ENCODE results near the gene MEI4. TPM values are rescaled to one million over a fixed set of nuclear protein-coding genes. Genes with fewer than 3 reads are reported as not detected.
"Not testable (repeated sequence)": the region's sequence is repeated elsewhere in the genome, so short reads cannot be mapped to it uniquely, and the experiment has no call there.

Gene MEI4
- total RNA-seq, 2 experiments from 2014 or later: not detected

- Mint-ChIP-seq H3K36me3 (no peaks in the 10 kb centered on the region), H3K4me3 (no peak overlapping the region), H3K4me1 (ENCODE audit: low read depth) (no peaks in the 10 kb centered on the region), H3K27ac (no peak overlapping the region), H3K9me3 (peaks cover 8% of the 10 kb centered on the region), H3K27me3 (no peaks in the 10 kb centered on the region)
- POLR2A ChIA-PET: no interaction called here
- CTCF ChIA-PET: no interaction called here
- intact Hi-C loops (cut with micrococcal nuclease): no loop called here
- no peak for DNase-seq
Measured at GRCh38 chr6:77778527-77778926, 125.7 kb downstream of the MEI4 start.

- POLR2A ChIA-PET: no interaction called here
Measured at GRCh38 chr6:77786935-77787629, 134.2 kb downstream of the MEI4 start.

GRCh38 chr6:77796824-77797809, 144.3 kb downstream of the MEI4 start:
- ChIA-PET POLR2A (no interaction called here), CTCF (no interaction called here)
- Mint-ChIP-seq H3K27me3 (no peaks in the 10 kb centered on the region), H3K36me3 (no peaks in the 10 kb centered on the region), H3K4me1 (ENCODE audit: low read depth) (no peaks in the 10 kb centered on the region), H3K9me3 (peaks cover 22% of the 10 kb centered on the region), H3K27ac (no peak overlapping the region), H3K4me3 (no peak overlapping the region)
- DNase-seq: no peak
- intact Hi-C loops (cut with micrococcal nuclease): no loop called here

More at GRCh38 chr6:77786935-77787629, 134.2 kb downstream of the MEI4 start:
- peaks cover 8% of the 10 kb centered on the region for H3K9me3 Mint-ChIP-seq
- no peaks in the 10 kb centered on the region for H3K4me1 Mint-ChIP-seq (ENCODE audit: low read depth)
- intact Hi-C loops (cut with micrococcal nuclease): no loop called here
- DNase-seq: no peak
- H3K27me3 Mint-ChIP-seq: no peaks in the 10 kb centered on the region
- H3K36me3 Mint-ChIP-seq: no peaks in the 10 kb centered on the region
- CTCF ChIA-PET: no interaction called here
- no peak overlapping the region for H3K4me3 Mint-ChIP-seq
- no peak overlapping the region for H3K27ac Mint-ChIP-seq

GRCh38 chr6:77812304-77812703, 159.5 kb downstream of the MEI4 start:
- ChIA-PET CTCF (no interaction called here), POLR2A (no interaction called here)
- no peak overlapping the region for H3K4me3 Mint-ChIP-seq
- intact Hi-C loops (cut with micrococcal nuclease): no loop called here
- H3K36me3 Mint-ChIP-seq: no peaks in the 10 kb centered on the region
- no peak overlapping the region for H3K27ac Mint-ChIP-seq
- H3K27me3 Mint-ChIP-seq: no peaks in the 10 kb centered on the region
- no peaks in the 10 kb centered on the region for H3K9me3 Mint-ChIP-seq
- H3K4me1 Mint-ChIP-seq (ENCODE audit: low read depth): no peaks in the 10 kb centered on the region
- no peak for DNase-seq

GRCh38 chr6:77813090-77813489, 160.3 kb downstream of the MEI4 start:
- no peaks in the 10 kb centered on the region for H3K9me3 Mint-ChIP-seq

GRCh38 chr6:77814119-77814518, 161.3 kb downstream of the MEI4 start:
- Mint-ChIP-seq H3K4me1 (ENCODE audit: low read depth) (no peaks in the 10 kb centered on the region), H3K9me3 (no peaks in the 10 kb centered on the region), H3K27me3 (no peaks in the 10 kb centered on the region), H3K4me3 (no peak overlapping the region), H3K27ac (no peak overlapping the region), H3K36me3 (no peaks in the 10 kb centered on the region)
- DNase-seq: no peak
- ChIA-PET CTCF (no interaction called here), POLR2A (no interaction called here)
- intact Hi-C loops (cut with micrococcal nuclease): no loop called here

More at GRCh38 chr6:77813090-77813489, 160.3 kb downstream of the MEI4 start:
- no peak overlapping the region for H3K4me3 Mint-ChIP-seq
- no peak for DNase-seq
- no peaks in the 10 kb centered on the region for H3K36me3 Mint-ChIP-seq
- no peak overlapping the region for H3K27ac Mint-ChIP-seq
- ChIA-PET POLR2A (no interaction called here), CTCF (interaction anchor here (0.7 kb wide), 1 partner anchor 10 kb away, joined by 4 read pairs; no protein-coding TSS in a partner anchor)
- no peaks in the 10 kb centered on the region for H3K27me3 Mint-ChIP-seq
- intact Hi-C loops (cut with micrococcal nuclease): no loop called here
- H3K4me1 Mint-ChIP-seq (ENCODE audit: low read depth): no peaks in the 10 kb centered on the region

GRCh38 chr6:77815531-77815930, 162.7 kb downstream of the MEI4 start:
- no peaks in the 10 kb centered on the region for H3K27me3 Mint-ChIP-seq
- DNase-seq: no peak
- H3K36me3 Mint-ChIP-seq: no peaks in the 10 kb centered on the region
- H3K4me1 Mint-ChIP-seq (ENCODE audit: low read depth): no peaks in the 10 kb centered on the region
- no peaks in the 10 kb centered on the region for H3K9me3 Mint-ChIP-seq
- POLR2A ChIA-PET: no interaction called here
- intact Hi-C loops (cut with micrococcal nuclease): no loop called here
- CTCF ChIA-PET: no interaction called here
- H3K4me3 Mint-ChIP-seq: no peak overlapping the region
- no peak overlapping the region for H3K27ac Mint-ChIP-seq

GRCh38 chr6:77816766-77817270, 164.0 kb downstream of the MEI4 start:
- intact Hi-C loops (cut with micrococcal nuclease): no loop called here
- POLR2A ChIA-PET: no interaction called here
- CTCF ChIA-PET: no interaction called here

GRCh38 chr6:77822265-77822664, 169.4 kb downstream of the MEI4 start:
- CTCF ChIA-PET: no interaction called here
- Mint-ChIP-seq H3K9me3 (no peaks in the 10 kb centered on the region), H3K4me3 (no peak overlapping the region), H3K36me3 (no peaks in the 10 kb centered on the region), H3K4me1 (ENCODE audit: low read depth) (no peaks in the 10 kb centered on the region), H3K27me3 (no peaks in the 10 kb centered on the region), H3K27ac (no peak overlapping the region)
- no peak for DNase-seq
- POLR2A ChIA-PET: no interaction called here
- intact Hi-C loops (cut with micrococcal nuclease): no loop called here

More at GRCh38 chr6:77816766-77817270, 164.0 kb downstream of the MEI4 start:
- no peak for DNase-seq
- Mint-ChIP-seq H3K9me3 (no peaks in the 10 kb centered on the region), H3K4me3 (no peak overlapping the region), H3K27me3 (no peaks in the 10 kb centered on the region), H3K4me1 (ENCODE audit: low read depth) (no peaks in the 10 kb centered on the region), H3K27ac (no peak overlapping the region), H3K36me3 (no peaks in the 10 kb centered on the region)

- H3K27ac Mint-ChIP-seq: no peak overlapping the region
- intact Hi-C loops (cut with micrococcal nuclease): no loop called here
- no peaks in the 10 kb centered on the region for H3K4me1 Mint-ChIP-seq (ENCODE audit: low read depth)
- ChIA-PET CTCF (no interaction called here), POLR2A (no interaction called here)
- no peak for DNase-seq
- no peak overlapping the region for H3K4me3 Mint-ChIP-seq
- no peaks in the 10 kb centered on the region for H3K27me3 Mint-ChIP-seq
- H3K9me3 Mint-ChIP-seq: no peaks in the 10 kb centered on the region
- no peaks in the 10 kb centered on the region for H3K36me3 Mint-ChIP-seq
Measured at GRCh38 chr6:77825204-77825603, 172.4 kb downstream of the MEI4 start.

- POLR2A ChIA-PET: no interaction called here
- H3K27me3 Mint-ChIP-seq: no peaks in the 10 kb centered on the region
- CTCF ChIA-PET: no interaction called here
- intact Hi-C loops (cut with micrococcal nuclease): no loop called here
- no peaks in the 10 kb centered on the region for H3K4me1 Mint-ChIP-seq (ENCODE audit: low read depth)
- H3K9me3 Mint-ChIP-seq: peaks cover 4% of the 10 kb centered on the region
- no peak overlapping the region for H3K27ac Mint-ChIP-seq
- no peaks in the 10 kb centered on the region for H3K36me3 Mint-ChIP-seq
- DNase-seq: no peak
- no peak overlapping the region for H3K4me3 Mint-ChIP-seq
Measured at GRCh38 chr6:77829736-77830135, 176.9 kb downstream of the MEI4 start.

- intact Hi-C loops (cut with micrococcal nuclease); DNase-seq; H3K4me3 Mint-ChIP-seq; POLR2A ChIA-PET; CTCF ChIA-PET; H3K4me1 Mint-ChIP-seq (ENCODE audit: low read depth); H3K27me3 Mint-ChIP-seq; H3K9me3 Mint-ChIP-seq; H3K27ac Mint-ChIP-seq; H3K36me3 Mint-ChIP-seq: not testable (repeated sequence)
Measured at GRCh38 chr6:77833749-77834148, 180.9 kb downstream of the MEI4 start.

Measured in activated CD4-positive, alpha-beta memory T cell treated with anti-CD3 and anti-CD28 coated beads for 36 hours (primary cell).